HG02623 (cell line): ENCODE measurements around the gene PRSS27.

Experiments
- ATAC-seq: cut with Tn5 transposase; IDR thresholded peaks from one replicate; pipeline ENCODE4 v1.9.1; 2021; ENCODE audit warnings: moderate library complexity; ENCODE audit not compliant: unreplicated experiment

Gene PRSS27

GRCh38 chr16:2710711-2711231, 9.3 kb downstream of the PRSS27 start:
- no peak for ATAC-seq

- no peak for ATAC-seq
These were observed 9.9 kb downstream of the PRSS27 start for GRCh38 chr16:2710021-2710710.

- ATAC-seq: no peak
These were observed 10.4 kb downstream of the PRSS27 start for GRCh38 chr16:2709588-2709984.

GRCh38 chr16:2708955-2709587, 11.0 kb downstream of the PRSS27 start:
- no peak for ATAC-seq

- no peak for ATAC-seq
These were observed 11.8 kb downstream of the PRSS27 start for GRCh38 chr16:2708290-2708639.

GRCh38 chr16:2707368-2708289, 12.4 kb downstream of the PRSS27 start:
- ATAC-seq: no peak

- ATAC-seq: no peak
These were observed 13.3 kb downstream of the PRSS27 start for GRCh38 chr16:2706611-2707311.

GRCh38 chr16:2706085-2706484, 13.9 kb downstream of the PRSS27 start:
- ATAC-seq: no peak

GRCh38 chr16:2705351-2705750, 14.7 kb downstream of the PRSS27 start:
- ATAC-seq: no peak

GRCh38 chr16:2704983-2705275, 15.1 kb downstream of the PRSS27 start:
- ATAC-seq: no peak

GRCh38 chr16:2704166-2704982, 15.7 kb downstream of the PRSS27 start:
- no peak for ATAC-seq

GRCh38 chr16:2702871-2703745, 16.9 kb downstream of the PRSS27 start:
- ATAC-seq: no peak

GRCh38 chr16:2702438-2702825, 17.6 kb downstream of the PRSS27 start:
- ATAC-seq: no peak

- no peak for ATAC-seq
These were observed 18.1 kb downstream of the PRSS27 start for GRCh38 chr16:2701713-2702437.

- no peak for ATAC-seq
These were observed 18.8 kb downstream of the PRSS27 start for GRCh38 chr16:2701272-2701671.

GRCh38 chr16:2700786-2701185, 19.2 kb downstream of the PRSS27 start:
- no peak for ATAC-seq

GRCh38 chr16:2699791-2700600, 20.0 kb downstream of the PRSS27 start:
- ATAC-seq: no peak
